ENCODE measurements around the gene RNF212. TPM values are rescaled to one million over a fixed set of nuclear protein-coding genes. Genes with fewer than 3 reads are reported as not detected.

RNF212 gene
- total and polyA plus RNA-seq, 2 experiments from 2014 or later: 8.4 to 10.4 TPM

GRCh38 chr4:1022051-1022738, 91.2 kb downstream of the RNF212 start:
- Histone ChIP-seq H3K27me3 (no peaks in the 10 kb centered on the region), H3K4me1 (ENCODE audit: insufficient read depth) (peaks cover 13% of the 10 kb centered on the region), H3K4me3 (no peak overlapping the region), H3K36me3 (replicated peaks; ENCODE audit: insufficient read depth, low read depth) (no peaks in the 10 kb centered on the region), H3K9me2 (replicated peaks; ENCODE audit: insufficient read depth) (no peaks in the 10 kb centered on the region), H3K9me3 (ENCODE audit: low read depth) (no peaks in the 10 kb centered on the region), H3K27ac (no peak overlapping the region), H3K4me2 (no peak overlapping the region), H2AFZ (no peak overlapping the region), H4K20me1 (ENCODE audit: insufficient read depth, poor library complexity, severe bottlenecking) (no peaks in the 10 kb centered on the region), H3K79me2 (peaks cover 3% of the 10 kb centered on the region)
- WGBS (ENCODE audit: low lambda C conversion rate, missing lambda C conversion rate): 95% methylated on average over 33 of the region's 46 CpGs
- TF ChIP-seq EZH2 (IDR thresholded peaks at IDR 0.05; ENCODE audit: borderline replicate concordance): no peak
- TF ChIP-seq, protein P1, sequence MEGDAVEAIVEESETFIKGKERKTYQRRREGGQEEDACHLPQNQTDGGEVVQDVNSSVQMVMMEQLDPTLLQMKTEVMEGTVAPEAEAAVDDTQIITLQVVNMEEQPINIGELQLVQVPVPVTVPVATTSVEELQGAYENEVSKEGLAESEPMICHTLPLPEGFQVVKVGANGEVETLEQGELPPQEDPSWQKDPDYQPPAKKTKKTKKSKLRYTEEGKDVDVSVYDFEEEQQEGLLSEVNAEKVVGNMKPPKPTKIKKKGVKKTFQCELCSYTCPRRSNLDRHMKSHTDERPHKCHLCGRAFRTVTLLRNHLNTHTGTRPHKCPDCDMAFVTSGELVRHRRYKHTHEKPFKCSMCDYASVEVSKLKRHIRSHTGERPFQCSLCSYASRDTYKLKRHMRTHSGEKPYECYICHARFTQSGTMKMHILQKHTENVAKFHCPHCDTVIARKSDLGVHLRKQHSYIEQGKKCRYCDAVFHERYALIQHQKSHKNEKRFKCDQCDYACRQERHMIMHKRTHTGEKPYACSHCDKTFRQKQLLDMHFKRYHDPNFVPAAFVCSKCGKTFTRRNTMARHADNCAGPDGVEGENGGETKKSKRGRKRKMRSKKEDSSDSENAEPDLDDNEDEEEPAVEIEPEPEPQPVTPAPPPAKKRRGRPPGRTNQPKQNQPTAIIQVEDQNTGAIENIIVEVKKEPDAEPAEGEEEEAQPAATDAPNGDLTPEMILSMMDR (IDR thresholded peaks at IDR 0.05; ENCODE audit: poor library complexity): no peak
- TF ChIP-seq EZH2phosphoT487 (IDR thresholded peaks at IDR 0.05; ENCODE audit: low read depth, severe bottlenecking, unreplicated experiment): no peak
- DNase-seq (ENCODE audit: low spot score): no peak

Small RNAs within 50 kb of the gene (small RNA-seq; reads per million reads assigned to genes)
- gene RF00554: not detected

Other genes starting within 250 kb of the RNF212 start
- 56.3 and 87.1 TPM in 2 replicates for gene GAK, start 181.2 kb downstream of the RNF212 start, total RNA-seq
- 84.9 and 88.4 TPM in 2 replicates for gene GAK, start 181.2 kb downstream of the RNF212 start, polyA plus RNA-seq
- 14.8 and 15.5 TPM in 2 replicates for gene TMEM175, start 181.1 kb downstream of the RNF212 start, total RNA-seq
- gene TMEM175, start 181.1 kb downstream of the RNF212 start, polyA plus RNA-seq: 31.4 and 49.7 TPM in 2 replicates
- gene DGKQ, start 140.0 kb downstream of the RNF212 start, total RNA-seq: 13.8 and 17.4 TPM in 2 replicates
- 20.7 and 21.1 TPM in 2 replicates for gene DGKQ, start 140.0 kb downstream of the RNF212 start, polyA plus RNA-seq
- gene IDUA, start 126.5 kb downstream of the RNF212 start, total RNA-seq: 13.1 and 15.5 TPM in 2 replicates
- 82.6 and 103 TPM in 2 replicates for gene IDUA, start 126.5 kb downstream of the RNF212 start, polyA plus RNA-seq
- 11.9 and 12.6 TPM in 2 replicates for gene SLC26A1, start 120.2 kb downstream of the RNF212 start, total RNA-seq
- gene SLC26A1, start 120.2 kb downstream of the RNF212 start, polyA plus RNA-seq: 9.0 and 9.1 TPM in 2 replicates
- 23.1 and 28.1 TPM in 2 replicates for gene FGFRL1, start 101.9 kb downstream of the RNF212 start, total RNA-seq
- 27.8 and 34.0 TPM in 2 replicates for gene FGFRL1, start 101.9 kb downstream of the RNF212 start, polyA plus RNA-seq
- gene SPON2, start 59.0 kb upstream of the RNF212 start, total RNA-seq: 308 and 403 TPM in 2 replicates
- gene SPON2, start 59.0 kb upstream of the RNF212 start, polyA plus RNA-seq: 1,210 and 1,380 TPM in 2 replicates
- gene CTBP1, start 135.6 kb upstream of the RNF212 start, total RNA-seq: 129 and 169 TPM in 2 replicates
- gene CTBP1, start 135.6 kb upstream of the RNF212 start, polyA plus RNA-seq: 147 and 179 TPM in 2 replicates
- 63.8 and 66.6 TPM in 2 replicates for gene MAEA, start 176.3 kb upstream of the RNF212 start, total RNA-seq
- 69.6 and 73.2 TPM in 2 replicates for gene MAEA, start 176.3 kb upstream of the RNF212 start, polyA plus RNA-seq
- 5.3 and 11.0 TPM in 2 replicates for gene UVSSA, start 233.6 kb upstream of the RNF212 start, total RNA-seq
- gene UVSSA, start 233.6 kb upstream of the RNF212 start, polyA plus RNA-seq: 10.6 and 12.3 TPM in 2 replicates